ENCODE results near the gene SP2.

Gene SP2

GRCh38 chr17:47967607-47968252 lies 71.7 kb downstream of the SP2 start:
- Histone ChIP-seq H3K36me3 (replicated peaks; ENCODE audit: low read depth, low read length) (no peaks in the 10 kb centered on the region), H3K4me2 (ENCODE audit: low read length) (no peak overlapping the region), H4K20me1 (ENCODE audit: insufficient read depth, low read length) (no peaks in the 10 kb centered on the region), H3K9ac (ENCODE audit: low read length) (no peak overlapping the region), H3K79me2 (ENCODE audit: low read length) (peaks cover 17% of the 10 kb centered on the region), H3K4me3 (ENCODE audit: low read length) (no peak overlapping the region), H3K9me3 (ENCODE audit: insufficient read depth, low read length) (no peaks in the 10 kb centered on the region), H3K27ac (ENCODE audit: low read length) (no peak overlapping the region), H2AFZ (ENCODE audit: low read depth, low read length) (no peak overlapping the region), H3K4me1 (ENCODE audit: low read length) (peaks cover 17% of the 10 kb centered on the region), H3K27me3 (ENCODE audit: low read depth, low read length) (no peaks in the 10 kb centered on the region)
- TF ChIP-seq CTCF (IDR thresholded peaks at IDR 0.05; ENCODE audit: low read depth, low read length) (no peak), EZH2phosphoT487 (IDR thresholded peaks at IDR 0.05; ENCODE audit: low read depth) (no peak)

GRCh38 chr17:47968836-47969235 lies 72.8 kb downstream of the SP2 start:
- no peak overlapping the region for H3K4me2 ChIP-seq (ENCODE audit: low read length)
- H3K27ac ChIP-seq (ENCODE audit: low read length) = no peak overlapping the region
- H3K9me3 ChIP-seq (ENCODE audit: insufficient read depth, low read length) = no peaks in the 10 kb centered on the region
- no peak overlapping the region for H2AFZ ChIP-seq (ENCODE audit: low read depth, low read length)
- H3K36me3 ChIP-seq (replicated peaks; ENCODE audit: low read depth, low read length) = peaks cover 6% of the 10 kb centered on the region
- H3K9ac ChIP-seq (ENCODE audit: low read length) = no peak overlapping the region
- H4K20me1 ChIP-seq (ENCODE audit: insufficient read depth, low read length) = no peaks in the 10 kb centered on the region
- no peak for TF ChIP-seq EZH2phosphoT487 (IDR thresholded peaks at IDR 0.05; ENCODE audit: low read depth)
- TF ChIP-seq CTCF (IDR thresholded peaks at IDR 0.05; ENCODE audit: low read depth, low read length) = no peak
- peaks cover 18% of the 10 kb centered on the region for H3K79me2 ChIP-seq (ENCODE audit: low read length)
- no peaks in the 10 kb centered on the region for H3K27me3 ChIP-seq (ENCODE audit: low read depth, low read length)
- peaks cover 17% of the 10 kb centered on the region for H3K4me1 ChIP-seq (ENCODE audit: low read length)
- no peak overlapping the region for H3K4me3 ChIP-seq (ENCODE audit: low read length)

- TF ChIP-seq EZH2phosphoT487 (IDR thresholded peaks at IDR 0.05; ENCODE audit: low read depth) (no peak), CTCF (IDR thresholded peaks at IDR 0.05; ENCODE audit: low read depth, low read length) (no peak)
- Histone ChIP-seq H3K79me2 (ENCODE audit: low read length) (peaks cover 18% of the 10 kb centered on the region), H3K27ac (ENCODE audit: low read length) (0 out of 2 replicates have a peak overlapping the region, but pooled peaks have one; percentile 3), H3K27me3 (ENCODE audit: low read depth, low read length) (no peaks in the 10 kb centered on the region), H2AFZ (ENCODE audit: low read depth, low read length) (peak overlapping the region; percentile 89), H3K9ac (ENCODE audit: low read length) (peak overlapping the region; percentile 71), H3K9me3 (ENCODE audit: insufficient read depth, low read length) (no peaks in the 10 kb centered on the region), H3K4me3 (ENCODE audit: low read length) (peak overlapping the region; percentile 79), H4K20me1 (ENCODE audit: insufficient read depth, low read length) (no peaks in the 10 kb centered on the region), H3K36me3 (replicated peaks; ENCODE audit: low read depth, low read length) (peaks cover 14% of the 10 kb centered on the region), H3K4me1 (ENCODE audit: low read length) (peaks cover 17% of the 10 kb centered on the region), H3K4me2 (ENCODE audit: low read length) (peak overlapping the region; percentile 96)
Measured at GRCh38 chr17:47969930-47970724, 74.1 kb downstream of the SP2 start.

- Histone ChIP-seq H3K9me3 (ENCODE audit: insufficient read depth, low read length) (no peaks in the 10 kb centered on the region), H3K4me1 (ENCODE audit: low read length) (peaks cover 17% of the 10 kb centered on the region), H3K27me3 (ENCODE audit: low read depth, low read length) (no peaks in the 10 kb centered on the region), H3K27ac (ENCODE audit: low read length) (peak within 1 kb of the TSS; percentile 45), H4K20me1 (ENCODE audit: insufficient read depth, low read length) (no peaks in the 10 kb centered on the region), H3K4me2 (ENCODE audit: low read length) (peak within 1 kb of the TSS; percentile 96), H3K79me2 (ENCODE audit: low read length) (peaks cover 18% of the 10 kb centered on the region), H2AFZ (ENCODE audit: low read depth, low read length) (peak within 1 kb of the TSS; percentile 89), H3K4me3 (ENCODE audit: low read length) (peak within 1 kb of the TSS; percentile 93), H3K36me3 (replicated peaks; ENCODE audit: low read depth, low read length) (peaks cover 21% of the 10 kb centered on the region), H3K9ac (ENCODE audit: low read length) (peak within 1 kb of the TSS; percentile 91)
- TF ChIP-seq EZH2phosphoT487 (IDR thresholded peaks at IDR 0.05; ENCODE audit: low read depth) (no peak), CTCF (IDR thresholded peaks at IDR 0.05; ENCODE audit: low read depth, low read length) (peak; percentile 67)
Measured at GRCh38 chr17:47970725-47971499, 74.9 kb downstream of the SP2 start, which contains the start of gene CDK5RAP3. Gene CDK5RAP3, plus strand, starts transcription at chr17:47971113. Its CDS starts 34 bp downstream, at chr17:47971147.

Data from OCI-LY3 (cell line).